Retinal pigment epithelial cell (primary cell): Measurements from ENCODE around the gene NMUR2.

Experiments used
- DNase-seq: peaks from one replicate; pipeline ENCODE4 v3.0.0-alpha.2; 2010; ENCODE audit warnings: low read depth
- H3K4me3 ChIP-seq: 2 replicates; pipeline ENCODE4 v1.5.1; 2011; ENCODE audit warnings: mild to moderate bottlenecking, low read length, control low read depth, moderate library complexity
- TF ChIP-seq, protein P1 (sequence below): conservative IDR thresholded peaks from 2 replicates; pipeline ENCODE4 v1.5.1; 2011; ENCODE audit warnings: low read depth, low read length, control low read depth, inconsistent platforms

Gene NMUR2, protein sequence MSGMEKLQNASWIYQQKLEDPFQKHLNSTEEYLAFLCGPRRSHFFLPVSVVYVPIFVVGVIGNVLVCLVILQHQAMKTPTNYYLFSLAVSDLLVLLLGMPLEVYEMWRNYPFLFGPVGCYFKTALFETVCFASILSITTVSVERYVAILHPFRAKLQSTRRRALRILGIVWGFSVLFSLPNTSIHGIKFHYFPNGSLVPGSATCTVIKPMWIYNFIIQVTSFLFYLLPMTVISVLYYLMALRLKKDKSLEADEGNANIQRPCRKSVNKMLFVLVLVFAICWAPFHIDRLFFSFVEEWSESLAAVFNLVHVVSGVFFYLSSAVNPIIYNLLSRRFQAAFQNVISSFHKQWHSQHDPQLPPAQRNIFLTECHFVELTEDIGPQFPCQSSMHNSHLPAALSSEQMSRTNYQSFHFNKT

DNA sequence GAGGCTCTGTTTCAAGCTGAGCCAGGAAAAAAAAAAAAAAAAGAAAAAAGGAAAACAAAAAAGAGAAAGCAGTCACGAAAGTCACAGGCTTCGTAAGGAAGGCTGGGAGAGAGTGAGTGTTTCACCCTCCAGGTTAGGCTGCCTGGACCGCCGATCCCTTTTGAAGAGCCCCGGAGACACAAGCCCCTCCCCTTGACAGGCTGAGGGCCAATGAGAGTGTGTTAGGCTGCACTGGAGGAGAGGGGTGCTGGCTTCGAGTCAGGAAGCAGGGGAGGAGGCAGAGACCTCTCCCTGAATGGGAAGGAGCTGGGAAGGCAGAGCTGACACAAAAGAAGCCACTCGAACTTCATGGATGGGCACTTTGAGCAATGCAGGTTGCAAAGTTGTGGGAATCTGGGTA is at the start of gene NMUR2:
TSS of gene NMUR2 (minus strand) at position 135 of the 400 bp plus-strand sequence. CDS start 166 bp downstream, outside the sequence.
- TF ChIP-seq, protein P1, sequence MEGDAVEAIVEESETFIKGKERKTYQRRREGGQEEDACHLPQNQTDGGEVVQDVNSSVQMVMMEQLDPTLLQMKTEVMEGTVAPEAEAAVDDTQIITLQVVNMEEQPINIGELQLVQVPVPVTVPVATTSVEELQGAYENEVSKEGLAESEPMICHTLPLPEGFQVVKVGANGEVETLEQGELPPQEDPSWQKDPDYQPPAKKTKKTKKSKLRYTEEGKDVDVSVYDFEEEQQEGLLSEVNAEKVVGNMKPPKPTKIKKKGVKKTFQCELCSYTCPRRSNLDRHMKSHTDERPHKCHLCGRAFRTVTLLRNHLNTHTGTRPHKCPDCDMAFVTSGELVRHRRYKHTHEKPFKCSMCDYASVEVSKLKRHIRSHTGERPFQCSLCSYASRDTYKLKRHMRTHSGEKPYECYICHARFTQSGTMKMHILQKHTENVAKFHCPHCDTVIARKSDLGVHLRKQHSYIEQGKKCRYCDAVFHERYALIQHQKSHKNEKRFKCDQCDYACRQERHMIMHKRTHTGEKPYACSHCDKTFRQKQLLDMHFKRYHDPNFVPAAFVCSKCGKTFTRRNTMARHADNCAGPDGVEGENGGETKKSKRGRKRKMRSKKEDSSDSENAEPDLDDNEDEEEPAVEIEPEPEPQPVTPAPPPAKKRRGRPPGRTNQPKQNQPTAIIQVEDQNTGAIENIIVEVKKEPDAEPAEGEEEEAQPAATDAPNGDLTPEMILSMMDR: no peak
- DNase-seq: no peak
- no peak within 1 kb of the TSS for H3K4me3 ChIP-seq

DNA sequence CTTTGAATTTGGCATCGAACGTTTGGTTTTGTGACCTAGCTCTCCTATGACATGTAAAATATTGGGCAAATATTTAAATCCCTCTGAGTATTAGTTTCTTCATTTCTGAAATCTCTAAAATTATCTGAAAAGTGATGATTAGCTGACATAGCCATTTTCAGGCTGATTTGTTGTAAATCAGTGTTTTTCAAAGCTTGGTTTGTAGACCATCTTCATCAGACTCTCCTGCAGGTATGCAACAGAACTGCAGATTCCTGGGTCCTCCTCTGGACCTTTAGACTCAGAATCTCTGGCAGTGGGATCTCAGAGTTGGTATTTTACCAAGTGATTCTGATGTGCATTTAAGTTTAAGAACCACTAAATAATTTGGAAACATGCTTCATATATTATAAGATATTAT is 38.9 kb upstream of the NMUR2 start:
- TF ChIP-seq, protein P1: no peak
- DNase-seq: no peak
- H3K4me3 ChIP-seq: no peak overlapping the region

DNA sequence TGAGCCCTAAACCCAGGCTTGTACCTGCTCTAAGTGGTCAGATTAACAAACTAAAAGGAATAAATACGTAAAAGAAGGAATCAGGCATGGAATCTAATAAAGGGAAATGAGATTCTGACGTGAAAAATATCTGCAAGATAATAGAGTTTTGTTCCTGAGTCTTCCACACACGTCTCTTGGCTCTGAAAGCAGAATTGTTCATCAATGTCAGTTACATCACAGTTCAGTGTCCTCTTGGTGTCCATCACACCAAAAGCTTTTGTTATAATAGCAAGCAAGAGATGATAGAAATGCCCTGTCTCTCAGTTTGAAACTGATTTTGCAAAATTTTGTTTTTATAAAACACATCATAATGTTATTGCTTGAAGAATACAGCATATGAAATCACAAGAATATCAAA is 34.7 kb upstream of the NMUR2 start:
- no peak for DNase-seq
- H3K4me3 ChIP-seq: no peak overlapping the region
- TF ChIP-seq, protein P1: no peak

DNA sequence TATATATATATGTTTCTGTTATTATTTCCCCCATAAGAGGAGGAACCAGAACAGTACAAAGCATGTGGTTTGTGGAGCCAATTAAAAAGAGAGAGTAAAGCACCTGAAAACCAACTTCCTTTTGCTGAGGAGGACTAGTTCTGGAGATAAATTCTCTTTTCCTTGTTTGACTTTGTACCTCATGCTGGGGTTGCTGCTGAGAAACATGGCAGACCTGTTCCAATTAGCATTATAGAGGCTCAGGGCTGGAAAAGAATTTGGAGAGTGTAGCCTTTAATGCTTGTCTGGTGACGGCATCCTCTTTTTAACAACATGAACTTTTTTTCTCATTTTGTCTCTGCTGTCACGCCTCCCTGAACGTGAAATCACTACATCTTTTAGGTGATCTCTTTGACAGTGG is 32.8 kb upstream of the NMUR2 start:
- H3K4me3 ChIP-seq: no peak overlapping the region
- no peak for DNase-seq
- TF ChIP-seq, protein P1: no peak

DNA sequence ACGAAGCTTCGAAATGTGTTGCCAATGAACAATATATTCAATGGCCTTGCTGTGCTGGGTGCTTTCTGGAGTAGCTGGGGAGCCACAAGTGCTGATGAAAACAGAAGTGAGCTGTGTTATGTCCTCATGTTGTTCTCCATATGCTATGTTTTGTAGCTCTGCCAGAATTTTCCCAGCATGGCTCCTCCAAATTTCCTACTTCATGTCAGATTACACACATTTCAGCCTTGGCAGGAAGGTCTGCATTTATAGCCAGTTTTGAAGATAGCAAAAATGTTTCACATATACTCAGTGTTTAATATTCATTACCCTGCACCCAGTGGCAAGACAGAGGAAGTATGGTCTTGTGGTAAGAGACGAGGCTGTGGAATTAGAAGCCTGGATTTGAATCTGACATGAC is 22.6 kb upstream of the NMUR2 start:
- DNase-seq: no peak
- TF ChIP-seq, protein P1: no peak
- H3K4me3 ChIP-seq: no peak overlapping the region

DNA sequence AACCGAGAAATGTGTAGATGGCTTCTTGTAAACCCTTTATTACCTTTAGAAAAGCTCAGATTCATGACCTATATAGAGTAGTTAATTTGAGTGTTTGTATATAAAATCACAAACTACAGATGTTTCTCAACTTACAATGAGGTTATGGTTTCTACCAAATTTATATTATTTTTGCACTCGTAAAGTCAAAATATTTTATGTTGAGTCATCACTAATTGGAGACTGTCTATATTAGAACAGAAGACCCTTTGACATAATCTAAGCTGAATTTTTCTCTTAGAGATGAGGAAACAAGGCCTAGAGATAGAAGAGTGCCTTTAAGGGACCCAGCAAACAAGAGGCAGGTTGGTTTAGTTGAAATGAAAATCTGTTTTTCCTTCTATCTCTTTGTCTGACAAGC is 20.0 kb upstream of the NMUR2 start:
- TF ChIP-seq, protein P1: no peak
- no peak for DNase-seq
- H3K4me3 ChIP-seq: no peak overlapping the region

DNA sequence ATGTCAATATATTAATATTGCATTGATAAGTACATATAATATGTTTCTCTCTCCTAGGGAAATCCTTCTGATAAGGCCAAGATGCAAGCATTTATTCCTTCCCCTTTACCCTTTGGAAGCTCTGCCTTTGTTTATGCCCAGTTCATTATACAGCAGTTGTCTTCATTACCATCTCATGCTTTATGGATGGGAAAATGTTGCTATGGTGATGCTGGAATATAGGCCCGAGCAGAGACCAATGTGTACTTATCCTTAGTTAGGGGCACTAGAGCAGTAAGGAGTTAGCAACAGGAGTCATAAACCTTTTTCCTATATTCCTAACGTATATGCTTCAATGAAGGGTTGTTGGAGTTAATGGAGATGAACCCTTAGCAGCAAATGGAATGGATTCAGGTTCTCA is 19.4 kb upstream of the NMUR2 start:
- H3K4me3 ChIP-seq: no peak overlapping the region
- TF ChIP-seq, protein P1: no peak
- no peak for DNase-seq
